HG02571 (cell line): Measurements from ENCODE around the gene POLE.
"Not testable (repeated sequence)": the region's sequence is repeated elsewhere in the genome, so short reads cannot be mapped to it uniquely, and the experiment has no call there.

Experiments used
- ATAC-seq: cut with Tn5 transposase; IDR thresholded peaks from one replicate; pipeline ENCODE4 v1.9.1; 2021; ENCODE audit warnings: mild to moderate bottlenecking, moderate library complexity; ENCODE audit not compliant: unreplicated experiment

The POLE gene

DNA sequence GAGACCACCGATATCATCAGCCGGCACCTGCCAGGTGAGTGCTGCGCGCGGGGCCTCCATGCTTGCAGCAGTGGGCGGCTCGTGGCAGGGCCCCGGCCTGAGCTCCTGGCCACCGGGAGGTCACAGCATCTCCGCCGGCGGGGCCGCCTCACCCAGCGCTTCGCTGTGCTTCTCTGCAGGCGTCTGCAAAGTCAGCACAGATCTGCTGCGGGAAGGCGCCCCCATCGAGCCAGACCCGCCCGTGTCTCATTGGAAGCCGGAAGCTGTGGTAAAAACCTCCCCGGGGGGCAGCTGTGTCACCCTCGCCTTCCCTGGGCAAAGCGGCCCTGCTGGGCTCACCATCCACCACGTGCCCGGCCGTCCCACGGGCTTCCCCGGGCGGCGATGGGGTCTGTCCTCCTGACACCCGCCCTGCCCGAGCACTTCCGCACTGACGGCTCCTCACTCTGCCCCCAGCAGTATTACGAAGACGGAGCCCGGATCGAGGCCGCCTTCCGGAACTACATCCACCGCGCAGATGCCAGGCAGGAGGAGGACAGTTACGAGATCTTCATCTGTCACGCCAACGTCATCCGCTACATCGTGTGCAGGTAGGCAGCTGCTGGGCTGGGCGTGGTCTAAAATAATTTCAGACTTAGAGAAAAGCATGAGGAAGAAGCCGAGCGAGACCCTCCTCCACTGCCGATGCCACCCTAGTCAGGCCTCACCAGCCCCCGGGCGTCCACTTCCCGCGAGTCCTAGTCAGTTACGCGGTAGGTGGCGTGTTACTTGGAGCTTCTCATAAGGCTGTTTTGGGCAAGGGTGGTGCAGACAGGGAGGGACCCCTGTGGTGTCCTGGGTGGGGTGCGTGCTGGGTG is 30.6 kb upstream of the POLE start:
- ATAC-seq: no peak

DNA sequence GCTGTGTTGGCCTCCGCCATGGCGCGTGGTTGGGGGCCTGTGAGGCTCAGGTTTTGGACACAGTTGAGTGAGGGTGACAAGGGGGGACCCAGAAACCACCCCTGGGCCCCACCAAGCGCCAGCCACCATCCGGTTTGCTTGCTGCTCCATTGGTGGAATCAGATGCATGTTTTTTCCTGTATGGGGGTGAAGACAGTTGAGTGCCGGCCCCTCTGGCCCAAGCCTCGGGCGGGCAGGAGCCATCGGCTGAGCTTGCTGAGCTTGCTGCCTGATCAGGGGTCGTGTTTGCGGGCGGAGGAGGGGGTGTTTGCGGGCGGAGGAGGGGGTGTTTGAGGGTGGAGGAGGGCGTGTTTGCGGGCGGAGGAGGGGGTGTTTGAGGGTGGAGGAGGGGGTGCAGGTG is 29.9 kb upstream of the POLE start:
- no peak for ATAC-seq

DNA sequence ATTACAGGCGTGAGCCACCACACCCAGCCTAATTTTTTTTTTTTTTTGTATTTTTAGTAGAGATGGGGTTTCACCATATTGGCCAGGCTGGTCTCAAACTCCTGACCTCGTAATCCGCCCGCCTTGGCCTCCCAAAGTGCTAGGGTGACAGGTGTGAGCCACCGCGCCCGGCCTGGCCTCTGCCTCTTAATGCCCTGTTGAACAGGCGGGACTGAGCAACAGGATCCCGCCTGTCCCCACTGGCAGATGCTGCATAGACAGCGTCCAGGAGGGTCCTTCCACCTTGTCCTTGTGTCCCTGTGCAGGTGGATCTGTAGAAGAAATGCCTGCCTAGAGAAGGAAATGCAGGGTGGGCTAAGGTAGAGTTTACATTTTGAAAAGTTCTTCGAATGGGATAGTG is 29.2 kb upstream of the POLE start:
- no peak for ATAC-seq

DNA sequence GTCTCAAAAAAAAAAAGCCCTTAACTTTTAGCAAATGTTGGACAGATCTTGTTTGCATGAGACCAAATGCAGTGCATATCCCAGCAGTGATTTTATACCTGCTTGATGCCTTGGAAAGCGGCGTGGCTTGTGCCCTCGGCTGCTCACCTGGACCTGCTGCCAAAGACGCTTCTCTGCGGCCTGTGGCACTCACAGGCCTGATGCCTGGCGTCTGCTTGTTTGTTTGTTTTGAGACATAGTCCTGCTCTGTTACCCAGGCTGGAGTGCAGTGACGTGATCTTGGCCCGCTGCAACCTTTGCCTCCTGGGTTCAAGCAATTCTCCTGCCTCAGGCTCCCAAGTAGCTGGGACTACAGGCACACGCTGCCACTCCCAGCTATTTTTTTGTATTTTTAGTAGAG is 28.7 kb upstream of the POLE start:
- ATAC-seq: no peak

DNA sequence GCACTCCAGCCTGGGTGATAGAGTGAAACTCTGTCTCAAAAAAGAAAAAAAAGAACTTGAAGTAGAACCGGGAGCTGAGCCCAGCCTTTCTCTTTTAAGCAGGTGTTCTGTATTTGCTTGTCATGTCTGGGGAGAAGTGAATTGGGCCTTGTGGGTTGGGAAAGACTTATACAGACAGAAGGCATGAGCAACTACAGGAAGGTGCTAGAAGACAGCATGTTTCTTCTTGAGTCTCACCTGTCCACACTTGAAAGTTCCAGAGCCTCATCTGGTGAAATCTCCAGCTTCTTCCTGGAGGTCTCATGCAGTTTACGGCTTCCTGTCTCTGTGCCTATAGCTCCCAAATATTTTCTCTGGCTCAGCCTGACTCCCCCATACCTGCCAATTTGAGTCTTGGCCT is 26.0 kb upstream of the POLE start:
- no peak for ATAC-seq

DNA sequence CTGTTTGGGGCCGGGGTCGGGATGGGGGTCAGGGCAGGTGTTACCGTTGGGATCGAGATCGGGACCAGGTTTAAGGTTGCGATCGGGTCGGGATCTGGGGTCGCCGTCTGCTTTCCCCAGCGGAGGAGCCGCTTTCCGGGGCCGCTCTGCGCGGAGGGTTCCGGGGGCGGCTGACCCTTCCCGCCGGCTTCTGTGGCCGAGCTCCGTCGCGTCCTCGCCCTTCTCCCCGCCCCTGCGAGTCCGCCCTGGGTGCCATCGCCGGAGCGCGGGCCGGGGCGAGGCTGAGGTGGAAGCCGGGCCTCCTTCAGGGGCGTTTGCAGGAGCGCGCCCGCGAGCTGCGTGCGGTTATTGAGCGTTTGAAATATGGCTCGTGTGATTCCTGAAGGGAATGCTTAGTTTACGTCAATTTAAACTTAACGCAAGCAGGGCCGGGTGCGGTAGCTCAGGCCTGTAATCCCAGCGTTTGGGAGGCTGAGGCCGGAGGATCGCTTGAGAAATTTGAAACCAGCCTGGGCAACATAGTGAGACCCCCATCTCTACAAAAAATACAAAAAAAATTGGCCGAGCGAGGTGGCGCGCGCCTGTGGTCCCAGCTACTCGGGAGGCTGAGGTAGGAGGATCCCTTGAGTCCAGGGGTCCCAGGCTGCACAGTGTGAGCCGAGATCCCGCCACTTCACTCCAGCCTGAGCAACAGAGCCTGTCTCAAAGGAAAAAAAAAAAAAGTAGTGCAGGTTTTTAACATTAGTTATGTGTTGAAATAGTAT is 24.1 kb upstream of the POLE start:
- ATAC-seq: peak; percentile 17

DNA sequence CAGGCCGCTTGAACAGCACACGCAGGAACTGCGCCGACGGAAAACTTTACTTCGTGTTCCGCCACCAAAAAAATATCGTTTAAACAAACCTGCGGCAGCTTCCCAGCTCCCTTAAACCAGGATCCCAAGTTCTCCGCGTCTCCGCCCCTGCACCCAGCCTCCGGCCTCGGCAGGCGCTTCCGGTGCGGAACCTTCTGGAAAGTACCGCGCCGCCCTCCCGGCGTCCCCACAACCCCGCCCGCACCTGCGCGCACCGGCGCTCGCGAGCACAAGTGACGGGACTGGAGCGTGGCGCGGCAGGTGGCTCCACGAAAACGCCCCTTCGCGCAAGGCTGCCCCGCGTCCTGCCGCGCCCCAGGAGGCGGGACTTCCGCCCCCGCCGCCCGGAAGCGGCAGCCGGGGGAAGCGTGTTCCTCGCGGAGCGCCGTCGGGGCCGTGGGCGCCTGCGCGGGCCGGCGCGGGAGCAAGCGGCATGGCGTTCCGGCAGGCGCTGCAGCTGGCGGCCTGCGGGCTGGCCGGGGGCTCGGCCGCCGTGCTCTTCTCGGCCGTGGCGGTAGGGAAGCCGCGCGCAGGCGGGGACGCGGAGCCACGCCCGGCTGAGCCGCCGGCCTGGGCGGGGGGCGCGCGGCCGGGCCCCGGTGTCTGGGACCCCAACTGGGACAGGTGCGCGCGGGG is 23.4 kb upstream of the POLE start, which contains the start of gene PGAM5:
Gene PGAM5, plus strand, starts transcription at position 438 of the 675 bp plus-strand sequence. Its CDS starts 35 bp downstream, at position 473.
- peak; percentile 81 for ATAC-seq

DNA sequence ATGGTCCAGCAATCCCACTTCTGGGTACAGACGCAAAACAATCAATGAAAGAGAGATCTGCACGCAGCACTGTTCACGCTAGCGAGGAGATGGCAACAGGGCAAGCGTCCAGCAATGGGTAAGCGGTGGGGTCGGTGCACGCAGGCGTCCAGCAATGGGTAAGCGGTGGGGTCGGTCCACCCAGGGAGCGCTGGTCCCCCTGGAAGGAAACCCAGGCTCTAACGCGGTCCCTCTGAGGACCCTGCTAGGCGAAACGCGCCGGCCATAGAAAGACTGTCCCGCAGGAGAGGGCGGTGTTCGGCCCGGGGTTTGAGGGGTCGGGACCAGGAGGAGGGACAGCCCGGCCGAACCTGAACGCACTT is 22.9 kb upstream of the POLE start:
- peak; percentile 21 for ATAC-seq

DNA sequence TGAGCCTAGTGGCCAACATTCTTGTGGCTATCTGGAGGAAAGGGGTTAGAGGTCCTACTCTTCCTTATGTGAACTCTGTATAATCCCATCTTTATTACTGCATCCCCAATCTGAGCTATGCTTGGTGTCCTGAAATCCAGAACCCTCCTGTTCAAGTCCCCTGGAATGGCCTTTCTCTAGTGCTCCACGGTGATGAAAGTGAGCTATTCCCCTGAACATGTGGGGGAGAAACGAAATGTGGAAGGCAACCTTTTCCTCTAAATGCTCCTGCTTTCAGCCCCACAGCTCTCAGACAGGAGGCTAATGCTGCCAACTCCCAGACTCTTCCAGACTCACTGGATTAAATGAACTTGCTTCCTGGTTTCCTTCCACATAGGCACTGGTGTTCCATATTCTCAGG is 21.0 kb upstream of the POLE start:
- ATAC-seq: no peak

DNA sequence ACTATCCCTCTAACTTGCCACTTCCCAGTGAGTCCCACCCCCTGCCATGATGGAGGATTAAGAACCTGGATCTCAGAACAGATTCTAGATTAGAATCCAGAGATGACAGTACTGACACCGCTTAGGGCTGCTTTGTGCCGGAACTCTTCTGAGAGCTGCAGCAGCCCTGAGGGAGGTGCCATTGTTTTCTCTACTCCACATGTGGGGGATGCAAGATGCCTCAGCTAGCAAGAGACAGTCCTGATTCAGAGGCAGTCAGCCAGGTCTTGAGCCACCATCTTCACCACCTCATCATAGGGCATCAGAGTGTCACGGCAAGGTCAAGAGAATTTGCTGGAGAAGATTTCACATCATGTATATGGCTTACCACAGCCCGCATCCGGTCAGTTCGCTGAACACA is 20.1 kb upstream of the POLE start:
- no peak for ATAC-seq

DNA sequence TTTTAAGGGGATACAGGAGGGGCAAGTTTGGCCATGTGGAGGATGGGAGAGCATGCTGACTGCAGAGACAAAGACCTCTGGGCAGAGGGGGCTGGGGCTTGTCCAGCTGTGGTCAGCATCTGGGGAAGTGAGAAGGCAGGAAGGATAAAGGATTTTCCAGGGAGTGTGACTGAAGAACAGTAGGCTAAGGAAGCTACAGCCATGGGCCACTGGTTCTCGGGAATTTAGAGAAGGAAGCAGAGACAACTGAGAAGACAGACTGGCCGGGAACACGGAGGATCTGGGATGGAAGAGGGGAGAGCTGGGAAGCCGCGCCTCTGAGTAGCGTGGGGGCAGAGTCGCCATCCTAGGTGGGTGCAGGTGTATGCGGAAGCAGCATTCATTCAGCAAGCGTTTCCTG is 16.5 kb upstream of the POLE start:
- no peak for ATAC-seq

DNA sequence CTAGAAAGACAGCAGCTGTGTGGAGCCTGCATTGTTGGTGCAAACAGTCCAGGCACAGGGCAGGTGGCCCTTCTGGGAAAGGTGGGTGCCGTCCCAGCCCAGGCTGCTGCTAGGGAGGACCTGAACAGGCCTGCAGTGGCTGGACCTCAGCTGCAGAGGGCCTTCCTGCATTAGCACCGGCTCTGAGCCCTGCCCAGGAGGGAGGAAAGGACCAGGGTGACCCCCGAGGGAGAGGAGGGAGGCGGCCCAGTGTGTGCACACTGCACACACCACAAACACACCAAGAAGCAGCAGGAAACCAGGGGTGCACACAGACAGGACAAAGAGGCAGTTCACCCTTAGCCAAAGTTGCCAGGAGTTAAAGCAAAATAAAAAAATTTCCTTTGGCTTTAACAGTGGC is 15.5 kb upstream of the POLE start:
- ATAC-seq: no peak

DNA sequence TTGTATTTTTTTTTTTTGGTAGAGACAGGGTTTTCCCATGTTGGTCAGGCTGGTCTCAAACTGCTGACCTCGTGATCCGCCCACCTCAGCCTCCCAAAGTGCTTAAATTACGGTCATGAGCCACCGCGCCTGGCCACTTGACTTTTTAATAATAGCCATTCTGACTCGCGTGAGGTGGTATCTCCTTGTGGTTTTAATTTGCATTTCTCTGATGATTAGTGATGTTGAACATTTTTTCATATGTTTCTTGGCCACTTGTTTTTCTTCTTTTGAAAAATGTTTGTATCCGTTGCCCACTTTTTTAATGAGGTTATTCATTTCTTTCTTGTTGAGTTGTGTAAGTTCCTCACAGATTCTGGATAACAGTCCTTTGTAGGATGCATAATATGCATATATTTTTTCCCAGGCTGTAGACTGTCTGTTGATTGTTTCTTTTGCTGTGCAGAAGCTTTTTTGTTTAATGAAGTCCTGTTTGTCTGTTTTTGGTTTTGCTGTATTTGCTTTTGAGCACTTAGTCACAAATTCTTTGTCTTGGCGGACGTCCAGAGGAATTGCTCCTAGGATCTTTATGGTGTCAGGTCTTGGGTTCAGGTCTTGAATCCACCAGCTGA is 13.2 kb upstream of the POLE start:
- no peak for ATAC-seq

DNA sequence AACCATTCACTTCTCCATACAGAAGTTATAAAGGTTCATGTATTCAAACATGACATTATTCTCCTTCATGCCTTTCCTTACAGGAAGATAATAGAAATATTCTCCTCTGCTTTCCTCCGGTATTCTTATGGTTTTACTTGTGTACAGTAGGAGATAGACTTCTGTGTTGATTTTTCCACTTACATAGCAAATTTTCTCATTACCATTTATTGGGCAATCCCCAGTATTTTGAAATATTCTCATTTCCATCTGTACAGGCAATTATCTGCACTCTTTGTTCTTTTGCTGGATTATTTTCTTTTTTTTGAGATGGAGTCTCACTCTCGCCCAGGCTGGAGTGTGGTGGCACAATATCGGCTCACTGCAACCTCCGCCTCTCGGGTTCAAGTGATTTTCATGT is 11.2 kb upstream of the POLE start:
- ATAC-seq: no peak

DNA sequence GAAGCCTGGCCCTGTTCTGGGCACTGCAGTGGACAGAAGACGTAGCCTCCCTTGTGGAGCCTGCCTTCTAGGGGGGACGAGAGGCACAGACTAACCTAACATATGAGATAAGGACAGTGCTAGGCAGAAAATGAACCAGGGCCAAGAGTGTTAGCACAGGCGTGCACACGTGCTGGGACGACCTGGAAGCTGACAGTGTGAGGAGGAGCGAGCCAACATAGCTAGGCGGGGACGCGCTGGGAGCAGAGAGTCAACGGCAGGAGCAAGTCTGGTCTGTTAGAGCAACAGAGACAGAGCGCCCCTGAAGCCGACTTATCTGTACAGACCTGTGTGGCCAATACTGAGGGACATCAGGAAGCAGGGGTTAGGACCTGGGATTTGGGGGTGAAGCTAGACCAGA is 8.3 kb upstream of the POLE start:
- ATAC-seq: no peak

DNA sequence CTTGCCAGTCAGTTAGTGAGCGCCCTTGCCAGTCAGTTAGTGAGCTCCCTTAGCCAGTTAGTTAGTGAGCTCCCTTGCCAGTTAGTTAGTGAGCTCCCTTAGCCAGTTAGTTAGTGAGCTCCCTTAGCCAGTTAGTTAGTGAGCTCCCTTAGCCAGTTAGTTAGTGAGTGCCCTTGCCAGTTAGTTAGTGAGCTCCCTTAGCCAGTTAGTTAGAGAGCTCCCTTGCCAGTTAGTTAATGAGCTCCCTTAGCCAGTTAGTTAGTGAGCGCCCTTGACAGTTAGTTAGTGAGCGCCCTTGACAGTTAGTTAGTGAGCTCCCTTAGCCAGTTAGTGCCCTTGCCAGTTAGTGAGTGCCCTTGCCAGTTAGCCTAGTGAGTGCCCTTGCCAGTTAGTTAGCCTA is 7.7 kb upstream of the POLE start:
- not testable (repeated sequence) for ATAC-seq

DNA sequence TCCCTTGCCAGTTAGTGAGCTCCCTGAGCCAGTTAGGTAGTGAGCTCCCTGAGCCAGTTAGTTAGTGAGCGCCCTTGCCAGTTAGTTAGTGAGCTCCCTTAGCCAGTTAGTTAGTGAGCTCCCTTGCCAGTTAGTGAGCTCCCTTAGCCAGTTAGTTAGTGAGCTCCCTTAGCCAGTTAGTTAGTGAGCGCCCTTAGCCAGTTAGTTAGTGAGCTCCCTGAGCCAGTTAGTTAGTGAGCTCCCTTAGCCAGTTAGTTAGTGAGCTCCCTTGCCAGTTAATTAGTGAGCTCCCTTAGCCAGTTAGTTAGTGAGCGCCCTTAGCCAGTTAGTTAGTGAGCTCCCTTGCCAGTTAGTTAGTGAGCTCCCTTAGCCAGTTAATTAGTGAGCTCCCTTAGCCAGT is 4.9 kb upstream of the POLE start:
- ATAC-seq: not testable (repeated sequence)

DNA sequence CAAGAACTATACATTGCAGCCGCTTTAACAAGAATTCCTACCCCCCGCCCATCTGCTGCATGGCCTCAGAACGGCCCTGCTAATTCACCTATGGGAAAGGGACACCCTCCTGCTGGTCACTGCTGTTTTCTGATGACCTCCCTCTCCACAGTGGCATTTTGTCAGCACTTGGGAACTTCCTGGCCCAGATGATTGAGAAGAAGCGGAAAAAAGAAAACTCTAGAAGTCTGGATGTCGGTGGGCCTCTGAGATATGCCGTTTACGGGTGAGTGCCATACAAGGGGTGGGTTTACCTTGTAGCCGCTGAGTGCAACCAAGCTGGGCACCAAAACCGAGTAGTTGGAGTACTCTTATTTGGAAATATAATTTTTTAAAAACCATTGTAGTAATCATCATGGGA is 3.0 kb upstream of the POLE start:
- ATAC-seq: no peak

DNA sequence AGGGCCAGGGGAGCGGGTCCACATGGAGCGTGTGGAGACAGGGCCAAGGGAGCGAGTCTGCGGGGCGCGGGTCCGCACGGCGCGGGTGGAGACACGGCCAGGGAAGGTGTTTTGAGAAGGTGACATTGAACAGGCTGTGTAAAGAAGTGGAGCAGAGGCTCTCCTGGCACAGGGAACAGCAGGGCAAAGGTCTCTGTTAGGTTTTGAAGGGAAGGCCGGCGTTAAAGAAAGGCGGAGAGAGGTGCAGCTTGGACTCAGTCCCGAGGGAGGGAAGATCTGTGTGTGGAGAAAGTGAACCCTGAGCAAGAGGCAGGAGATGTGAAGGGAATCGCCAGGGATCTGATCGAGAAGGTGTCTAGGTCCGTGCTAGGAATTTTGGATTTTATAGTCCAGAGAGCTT is 2.1 kb upstream of the POLE start:
- no peak for ATAC-seq

DNA sequence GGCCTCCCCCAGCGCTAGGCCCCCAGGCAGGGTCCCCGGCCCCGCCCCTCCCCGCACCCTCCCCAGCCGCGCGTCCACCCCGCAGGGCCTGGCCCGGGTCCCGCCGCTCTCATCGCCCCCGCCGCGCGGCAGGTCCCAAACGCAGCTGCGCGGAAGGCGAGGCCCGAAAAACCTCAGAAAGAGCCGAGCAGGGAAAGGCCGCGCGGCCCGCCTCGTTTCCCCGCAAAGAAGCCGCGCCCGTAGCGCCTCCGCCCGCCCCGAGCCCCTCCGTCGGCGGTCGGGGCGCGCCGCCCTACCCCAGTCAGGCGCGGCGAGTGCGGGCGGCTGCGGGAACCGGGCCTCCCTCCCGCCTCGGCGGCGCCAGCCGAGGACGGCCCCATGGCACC is 324 bp downstream of the POLE start:
- ATAC-seq: peak; percentile 16

DNA sequence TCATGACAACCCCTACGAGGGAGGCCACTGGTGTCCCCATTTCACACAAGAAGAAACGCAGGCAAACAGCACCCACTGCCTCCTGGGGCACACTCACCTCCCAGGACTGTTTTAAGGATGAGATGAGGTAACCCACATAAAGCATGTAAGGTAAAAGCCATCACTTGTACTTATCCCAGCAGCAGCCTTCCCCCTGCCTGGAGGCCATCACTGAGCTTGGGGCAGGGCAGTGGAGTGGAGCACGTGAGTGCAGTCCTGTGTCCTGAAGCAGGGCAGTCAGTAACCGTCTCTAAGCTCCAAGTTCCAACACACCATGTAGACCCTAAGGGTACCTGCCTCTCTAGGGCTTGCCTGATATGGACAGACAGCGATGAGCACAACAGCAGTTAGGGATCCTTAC is 1.7 kb downstream of the POLE start:
- no peak for ATAC-seq
